Fibroblast of lung (primary cell): ENCODE measurements around the gene SGK1. TPM values are rescaled to one million over a fixed set of nuclear protein-coding genes. Genes with fewer than 3 reads are reported as not detected.
"Not testable (repeated sequence)": the region's sequence is repeated elsewhere in the genome, so short reads cannot be mapped to it uniquely, and the experiment has no call there.

ENCODE experiments used
- DNase-seq, 2 donors: peaks; one replicate each; pipeline versions ENCODE4 v3.0.0 to v3.0.0-alpha.2; 2010; ENCODE audit warnings: low read depth in 2 of 2
- H2AFZ ChIP-seq: 2 replicates; pipeline ENCODE4 v1.5.1; 2012; ENCODE audit warnings: low read length, control low read depth, inconsistent platforms
- H3K27ac ChIP-seq: 2 replicates; pipeline ENCODE4 v1.5.1; 2011; ENCODE audit warnings: low read length, control low read depth; ENCODE audit not compliant: insufficient read depth
- H3K27me3 ChIP-seq: 2 replicates; pipeline ENCODE4 v1.5.1; 2011; ENCODE audit warnings: mild to moderate bottlenecking, low read length; ENCODE audit not compliant: control insufficient read depth, insufficient read depth
- H3K36me3 ChIP-seq: 2 replicates; pipeline ENCODE4 v1.5.1; 2011; ENCODE audit warnings: low read length; ENCODE audit not compliant: control insufficient read depth, insufficient read depth
- H3K4me1 ChIP-seq: 2 replicates; pipeline ENCODE4 v1.5.1; 2011; ENCODE audit warnings: low read length; ENCODE audit not compliant: control insufficient read depth, insufficient read depth; ENCODE audit errors: extremely low read depth
- H3K4me2 ChIP-seq: 2 replicates; pipeline ENCODE4 v1.5.1; 2011; ENCODE audit warnings: low read length, control low read depth; ENCODE audit not compliant: insufficient read depth; ENCODE audit errors: extremely low read depth
- H3K4me3 ChIP-seq, 4 experiments: fragments of 200-600 bp in 1 of 4; sonication (generic) in 1 of 4; replicated peaks in 1 of 4; 2 replicates each; pipeline ENCODE4 v1.5.1; 2011 to 2016; ENCODE audit warnings: low read length in 4 of 4, low read depth in 3 of 4, mild to moderate bottlenecking in 3 of 4, control low read depth in 2 of 4, inconsistent platforms in 1 of 4, mixed read lengths in 1 of 4; ENCODE audit not compliant: insufficient read depth in 1 of 4; ENCODE audit errors: control extremely low read depth in 1 of 4
- H3K79me2 ChIP-seq: 2 replicates; pipeline ENCODE4 v1.5.1; 2012; ENCODE audit warnings: mild to moderate bottlenecking, low read length, inconsistent platforms; ENCODE audit not compliant: control insufficient read depth, insufficient read depth
- H3K9ac ChIP-seq: 2 replicates; pipeline ENCODE4 v1.5.1; 2011; ENCODE audit warnings: mild to moderate bottlenecking, low read length, control low read depth; ENCODE audit not compliant: insufficient read depth
- H3K9me3 ChIP-seq: 2 replicates; pipeline ENCODE4 v1.5.1; 2012; ENCODE audit warnings: low read depth, low read length; ENCODE audit not compliant: control insufficient read depth, insufficient read depth
- H4K20me1 ChIP-seq: 2 replicates; pipeline ENCODE4 v1.5.1; 2011; ENCODE audit warnings: low read length; ENCODE audit not compliant: control insufficient read depth, insufficient read depth; ENCODE audit errors: extremely low read depth
- CTCF ChIP-seq, 2 donors: IDR thresholded peaks in 1 of 2; conservative IDR thresholded peaks in 1 of 2; 1 replicate in 1 of 2; 2 replicates in 1 of 2; pipeline ENCODE4 v1.5.1; 2011 to 2012; ENCODE audit warnings: low read length in 2 of 2, control low read depth in 1 of 2, inconsistent platforms in 1 of 2, low read depth in 1 of 2, mild to moderate bottlenecking in 1 of 2
- EZH2 ChIP-seq: IDR thresholded peaks from 2 replicates; pipeline ENCODE4 v1.5.1; 2012; ENCODE audit warnings: low read length, control low read depth, mild to moderate bottlenecking; ENCODE audit errors: missing control alignments
- polyA plus RNA-seq, 2 donors: library from polyadenylated mRNA; depleted of rRNA in 1 of 2; stranded (reverse) in 1 of 2; unstranded in 1 of 2; fragments of >200 nt; gene quantifications; 2 replicates each; pipeline ENCODE4 v1.2.1, GENCODE V29; 2011 to 2012; ENCODE audit warnings: missing spikeins in 1 of 2
- total RNA-seq: library from RNA; depleted of rRNA; stranded (reverse); fragments of >200 nt; gene quantifications from 2 replicates; pipeline ENCODE4 v1.2.1, GENCODE V29; 2014

The SGK1 gene
- total and polyA plus RNA-seq, 2 donors (not counting 1 experiment from before 2014, with no cell fraction given): 132 to 154 TPM

DNA sequence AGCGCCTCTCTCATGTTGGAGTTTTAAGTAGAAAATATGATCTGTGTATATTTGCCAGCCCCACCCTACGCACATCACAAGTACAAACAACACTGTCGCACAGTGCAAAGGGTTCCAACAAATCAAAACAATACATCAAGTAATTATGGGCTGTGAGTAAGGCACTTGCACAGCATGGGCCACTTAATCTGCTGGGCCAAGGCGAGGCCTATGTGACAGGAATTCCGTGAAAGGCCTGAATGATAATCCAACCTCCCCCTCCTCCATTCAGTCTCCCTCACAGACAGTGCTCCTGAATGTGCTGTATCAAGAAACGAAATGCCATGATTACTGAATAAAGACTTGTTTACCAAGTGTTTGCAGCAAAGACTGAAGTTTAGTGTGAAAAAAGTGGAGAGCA, 135.4 kb downstream of the SGK1 start:
- Histone ChIP-seq H4K20me1 (no peaks in the 10 kb centered on the region), H3K27ac (no peak overlapping the region), H3K4me1 (peaks cover 6% of the 10 kb centered on the region), H3K4me3 (no peak overlapping the region), H3K79me2 (no peaks in the 10 kb centered on the region), H3K9me3 (no peaks in the 10 kb centered on the region), H3K36me3 (no peaks in the 10 kb centered on the region), H3K27me3 (no peaks in the 10 kb centered on the region), H2AFZ (no peak overlapping the region), H3K9ac (no peak overlapping the region), H3K4me2 (no peak overlapping the region)
- TF ChIP-seq EZH2: no peak
- no peak for TF ChIP-seq CTCF (conservative IDR thresholded peaks at IDR 0.05 in 1 of 2, IDR thresholded peaks at IDR 0.05 in 1 of 2; ENCODE audit: low read depth in 1 of 2, low read length in 2 of 2)
- no peak for DNase-seq

- not testable (repeated sequence) for H3K27me3 ChIP-seq, H3K9ac ChIP-seq, H4K20me1 ChIP-seq, H3K4me3 ChIP-seq, H3K79me2 ChIP-seq, H3K4me2 ChIP-seq, H3K9me3 ChIP-seq, H3K4me1 ChIP-seq, H3K27ac ChIP-seq, H2AFZ ChIP-seq, H3K36me3 ChIP-seq, DNase-seq
Measured at GRCh38 chr6:134181726-134182125, 136.2 kb downstream of the SGK1 start.

- H3K4me3 ChIP-seq, H3K36me3 ChIP-seq, H3K27ac ChIP-seq, H3K4me2 ChIP-seq, H3K9ac ChIP-seq, H3K79me2 ChIP-seq, H2AFZ ChIP-seq, H3K4me1 ChIP-seq, H3K9me3 ChIP-seq, H3K27me3 ChIP-seq, DNase-seq, H4K20me1 ChIP-seq: not testable (repeated sequence)
Measured at GRCh38 chr6:134181251-134181650, 136.7 kb downstream of the SGK1 start.

- H3K9ac ChIP-seq, H3K27me3 ChIP-seq, H3K27ac ChIP-seq, H3K4me2 ChIP-seq, H2AFZ ChIP-seq, DNase-seq, H3K9me3 ChIP-seq, H3K36me3 ChIP-seq, H3K4me1 ChIP-seq, H3K79me2 ChIP-seq, H4K20me1 ChIP-seq, H3K4me3 ChIP-seq: not testable (repeated sequence)
Measured at GRCh38 chr6:134180540-134180939, 137.4 kb downstream of the SGK1 start.
